MM.1S (cell line): Measurements from ENCODE around the gene FZR1.

Experiments
- CTCF ChIP-seq: fragments of 300-600 bp; sonication (generic); IDR thresholded peaks from 2 replicates; pipeline ENCODE4 v1.5.1; 2016; ENCODE audit warnings: antibody characterized with exemption, low read length, mixed read lengths
- EZH2phosphoT487 ChIP-seq: fragments of 300-600 bp; sonication (generic); IDR thresholded peaks from 2 replicates; pipeline ENCODE4 v1.6.1; 2018; ENCODE audit warnings: antibody characterized with exemption, low read length

GRCh38 chr19:3575949-3576673 is 70.0 kb downstream of the FZR1 start:
- no peak for TF ChIP-seq CTCF
- no peak for TF ChIP-seq EZH2phosphoT487
